Fibroblast of lung (primary cell): ENCODE data around the gene FOXL3. TPM values are rescaled to one million over a fixed set of nuclear protein-coding genes. Genes with fewer than 3 reads are reported as not detected.

Source experiments
- DNase-seq, 2 donors: peaks; one replicate each; pipeline versions ENCODE4 v3.0.0 to v3.0.0-alpha.2; 2010; ENCODE audit warnings: low read depth in 2 of 2
- H2AFZ ChIP-seq: 2 replicates; pipeline ENCODE4 v1.5.1; 2012; ENCODE audit warnings: low read length, control low read depth, inconsistent platforms
- H3K27ac ChIP-seq: 2 replicates; pipeline ENCODE4 v1.5.1; 2011; ENCODE audit warnings: low read length, control low read depth; ENCODE audit not compliant: insufficient read depth
- H3K27me3 ChIP-seq: 2 replicates; pipeline ENCODE4 v1.5.1; 2011; ENCODE audit warnings: mild to moderate bottlenecking, low read length; ENCODE audit not compliant: control insufficient read depth, insufficient read depth
- H3K36me3 ChIP-seq: 2 replicates; pipeline ENCODE4 v1.5.1; 2011; ENCODE audit warnings: low read length; ENCODE audit not compliant: control insufficient read depth, insufficient read depth
- H3K4me1 ChIP-seq: 2 replicates; pipeline ENCODE4 v1.5.1; 2011; ENCODE audit warnings: low read length; ENCODE audit not compliant: control insufficient read depth, insufficient read depth; ENCODE audit errors: extremely low read depth
- H3K4me2 ChIP-seq: 2 replicates; pipeline ENCODE4 v1.5.1; 2011; ENCODE audit warnings: low read length, control low read depth; ENCODE audit not compliant: insufficient read depth; ENCODE audit errors: extremely low read depth
- H3K4me3 ChIP-seq, 4 experiments: fragments of 200-600 bp in 1 of 4; sonication (generic) in 1 of 4; replicated peaks in 1 of 4; 2 replicates each; pipeline ENCODE4 v1.5.1; 2011 to 2016; ENCODE audit warnings: low read length in 4 of 4, low read depth in 3 of 4, mild to moderate bottlenecking in 3 of 4, control low read depth in 2 of 4, inconsistent platforms in 1 of 4, mixed read lengths in 1 of 4; ENCODE audit not compliant: insufficient read depth in 1 of 4; ENCODE audit errors: control extremely low read depth in 1 of 4
- H3K79me2 ChIP-seq: 2 replicates; pipeline ENCODE4 v1.5.1; 2012; ENCODE audit warnings: mild to moderate bottlenecking, low read length, inconsistent platforms; ENCODE audit not compliant: control insufficient read depth, insufficient read depth
- H3K9ac ChIP-seq: 2 replicates; pipeline ENCODE4 v1.5.1; 2011; ENCODE audit warnings: mild to moderate bottlenecking, low read length, control low read depth; ENCODE audit not compliant: insufficient read depth
- H3K9me3 ChIP-seq: 2 replicates; pipeline ENCODE4 v1.5.1; 2012; ENCODE audit warnings: low read depth, low read length; ENCODE audit not compliant: control insufficient read depth, insufficient read depth
- H4K20me1 ChIP-seq: 2 replicates; pipeline ENCODE4 v1.5.1; 2011; ENCODE audit warnings: low read length; ENCODE audit not compliant: control insufficient read depth, insufficient read depth; ENCODE audit errors: extremely low read depth
- EZH2 ChIP-seq: IDR thresholded peaks from 2 replicates; pipeline ENCODE4 v1.5.1; 2012; ENCODE audit warnings: low read length, control low read depth, mild to moderate bottlenecking; ENCODE audit errors: missing control alignments
- polyA plus RNA-seq, 2 donors: library from polyadenylated mRNA; depleted of rRNA in 1 of 2; stranded (reverse) in 1 of 2; unstranded in 1 of 2; fragments of >200 nt; gene quantifications; 2 replicates each; pipeline ENCODE4 v1.2.1, GENCODE V29; 2011 to 2012; ENCODE audit warnings: missing spikeins in 1 of 2
- total RNA-seq: library from RNA; depleted of rRNA; stranded (reverse); fragments of >200 nt; gene quantifications from 2 replicates; pipeline ENCODE4 v1.2.1, GENCODE V29; 2014
- TF ChIP-seq, protein P1 (sequence below), 2 donors: IDR thresholded peaks in 1 of 2; conservative IDR thresholded peaks in 1 of 2; 1 replicate in 1 of 2; 2 replicates in 1 of 2; pipeline ENCODE4 v1.5.1; 2011 to 2012; ENCODE audit warnings: low read length in 2 of 2, control low read depth in 1 of 2, inconsistent platforms in 1 of 2, low read depth in 1 of 2, mild to moderate bottlenecking in 1 of 2

Gene FOXL3
- total and polyA plus RNA-seq, 2 donors (not counting 1 experiment from before 2014, with no cell fraction given), result not detected

DNA sequence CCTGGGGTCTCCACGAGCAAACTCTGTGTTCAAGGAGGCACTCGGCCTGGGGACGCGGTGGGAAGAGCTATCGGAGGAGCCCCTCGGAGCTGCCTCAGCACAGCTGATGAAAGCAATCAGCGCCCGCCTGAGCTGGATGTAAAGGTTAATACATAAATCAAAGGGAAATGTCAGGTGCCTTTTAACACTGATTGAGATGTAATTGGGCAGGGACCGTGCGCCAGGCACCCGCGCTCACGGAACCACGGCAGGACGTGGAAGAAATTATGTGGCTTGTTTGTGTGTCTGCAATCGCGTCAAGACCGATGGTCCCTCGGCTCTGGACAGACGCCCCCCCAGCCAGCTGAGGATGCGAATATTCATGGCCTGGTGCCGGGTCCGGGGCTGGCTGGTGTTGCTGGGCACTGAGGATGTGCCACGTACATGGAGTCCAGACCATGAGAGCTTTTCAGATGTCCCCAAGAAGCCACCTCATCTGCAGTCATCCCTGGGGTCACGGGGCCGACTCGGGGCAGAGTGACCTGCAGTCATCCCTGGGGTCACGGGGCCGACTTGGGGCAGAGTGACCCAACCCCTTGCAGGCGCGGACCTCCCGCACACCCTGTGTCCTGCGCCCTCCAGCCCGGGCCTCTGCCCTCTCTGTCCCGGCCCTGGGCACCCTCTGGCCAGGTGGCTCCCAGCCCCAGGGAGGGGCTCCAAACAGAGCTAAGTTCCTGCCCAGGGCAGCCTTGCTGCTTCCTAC is 15.6 kb downstream of the FOXL3 start:
- Histone ChIP-seq H3K4me2 (no peak overlapping the region), H3K9ac (no peak overlapping the region), H3K36me3 (no peaks in the 10 kb centered on the region), H2AFZ (no peak overlapping the region), H4K20me1 (no peaks in the 10 kb centered on the region), H3K27ac (no peak overlapping the region), H3K4me1 (no peaks in the 10 kb centered on the region), H3K79me2 (no peaks in the 10 kb centered on the region), H3K9me3 (peaks cover 5% of the 10 kb centered on the region), H3K27me3 (no peaks in the 10 kb centered on the region), H3K4me3 (no peak overlapping the region)
- no peak for DNase-seq
- TF ChIP-seq, protein P1, sequence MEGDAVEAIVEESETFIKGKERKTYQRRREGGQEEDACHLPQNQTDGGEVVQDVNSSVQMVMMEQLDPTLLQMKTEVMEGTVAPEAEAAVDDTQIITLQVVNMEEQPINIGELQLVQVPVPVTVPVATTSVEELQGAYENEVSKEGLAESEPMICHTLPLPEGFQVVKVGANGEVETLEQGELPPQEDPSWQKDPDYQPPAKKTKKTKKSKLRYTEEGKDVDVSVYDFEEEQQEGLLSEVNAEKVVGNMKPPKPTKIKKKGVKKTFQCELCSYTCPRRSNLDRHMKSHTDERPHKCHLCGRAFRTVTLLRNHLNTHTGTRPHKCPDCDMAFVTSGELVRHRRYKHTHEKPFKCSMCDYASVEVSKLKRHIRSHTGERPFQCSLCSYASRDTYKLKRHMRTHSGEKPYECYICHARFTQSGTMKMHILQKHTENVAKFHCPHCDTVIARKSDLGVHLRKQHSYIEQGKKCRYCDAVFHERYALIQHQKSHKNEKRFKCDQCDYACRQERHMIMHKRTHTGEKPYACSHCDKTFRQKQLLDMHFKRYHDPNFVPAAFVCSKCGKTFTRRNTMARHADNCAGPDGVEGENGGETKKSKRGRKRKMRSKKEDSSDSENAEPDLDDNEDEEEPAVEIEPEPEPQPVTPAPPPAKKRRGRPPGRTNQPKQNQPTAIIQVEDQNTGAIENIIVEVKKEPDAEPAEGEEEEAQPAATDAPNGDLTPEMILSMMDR (conservative IDR thresholded peaks at IDR 0.05 in 1 of 2, IDR thresholded peaks at IDR 0.05 in 1 of 2; ENCODE audit: low read depth in 1 of 2, low read length in 2 of 2), result no peak
- TF ChIP-seq EZH2, result no peak

DNA sequence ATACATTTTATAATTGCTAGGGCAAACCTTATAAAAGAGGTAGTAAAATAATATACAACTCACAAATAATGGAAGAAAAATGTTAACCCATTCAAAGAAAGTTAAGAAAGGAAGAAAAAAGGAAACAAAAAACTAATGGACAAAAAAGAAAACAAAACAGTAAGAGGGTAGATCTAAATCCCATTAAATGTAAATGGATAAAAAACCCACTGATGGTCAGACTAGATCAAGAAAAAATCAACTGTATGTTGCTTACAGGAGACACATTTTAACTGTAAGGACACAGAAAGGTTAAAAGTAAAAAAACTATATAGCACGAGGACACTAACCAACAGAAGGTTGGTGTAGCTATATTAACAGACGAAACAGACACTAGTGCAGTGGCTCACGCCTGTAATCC is 18.0 kb downstream of the FOXL3 start:
- Histone ChIP-seq H3K27ac (no peak overlapping the region), H3K4me2 (no peak overlapping the region), H3K27me3 (peaks cover 2% of the 10 kb centered on the region), H2AFZ (no peak overlapping the region), H3K36me3 (no peaks in the 10 kb centered on the region), H3K4me1 (no peaks in the 10 kb centered on the region), H3K9ac (no peak overlapping the region), H3K4me3 (no peak overlapping the region), H3K9me3 (peaks cover 5% of the 10 kb centered on the region), H3K79me2 (no peaks in the 10 kb centered on the region), H4K20me1 (no peaks in the 10 kb centered on the region)
- no peak for TF ChIP-seq EZH2
- TF ChIP-seq, protein P1 (conservative IDR thresholded peaks at IDR 0.05 in 1 of 2, IDR thresholded peaks at IDR 0.05 in 1 of 2; ENCODE audit: low read depth in 1 of 2, low read length in 2 of 2), result no peak
- no peak for DNase-seq

DNA sequence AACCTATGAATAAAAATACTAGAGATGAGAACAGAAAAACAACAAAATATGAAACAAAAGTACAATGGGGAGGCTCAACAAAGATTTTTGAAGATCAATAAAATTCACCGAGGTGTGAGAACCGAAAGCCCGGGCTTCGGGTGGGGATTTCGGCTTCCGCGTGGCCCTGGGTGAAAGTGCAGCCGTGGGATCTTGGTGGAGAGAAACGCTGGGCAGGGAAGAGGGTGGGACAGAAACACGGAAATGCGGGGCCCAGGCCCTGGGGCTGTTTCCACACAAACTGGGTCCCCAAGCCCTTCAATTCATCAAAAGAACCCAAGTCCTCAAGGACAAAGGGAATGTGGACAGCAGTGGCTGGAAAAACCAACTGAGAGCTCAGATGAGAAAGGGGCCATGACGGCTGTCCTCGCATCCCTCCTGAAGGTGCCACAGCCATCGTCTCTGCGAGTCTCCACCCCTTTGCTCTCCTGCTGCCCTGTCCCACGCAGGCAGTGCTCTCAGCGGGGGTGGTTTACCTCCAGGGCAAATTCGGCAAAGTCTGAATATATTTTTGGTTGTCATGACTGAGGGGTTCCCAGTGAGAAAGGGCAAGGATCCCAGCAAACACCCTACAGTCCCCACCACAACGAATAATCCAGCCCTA is 19.7 kb downstream of the FOXL3 start:
- H3K9me3 ChIP-seq, result peaks cover 2% of the 10 kb centered on the region
- DNase-seq, result no peak
- H3K4me1 ChIP-seq, result no peaks in the 10 kb centered on the region
- H3K4me3 ChIP-seq, result no peak overlapping the region
- H3K36me3 ChIP-seq, result no peaks in the 10 kb centered on the region
- H3K4me2 ChIP-seq, result no peak overlapping the region
- H3K27ac ChIP-seq, result no peak overlapping the region
- H2AFZ ChIP-seq, result no peak overlapping the region
- no peaks in the 10 kb centered on the region for H4K20me1 ChIP-seq
- no peak overlapping the region for H3K9ac ChIP-seq
- no peaks in the 10 kb centered on the region for H3K79me2 ChIP-seq
- no peak for TF ChIP-seq EZH2
- TF ChIP-seq, protein P1 (conservative IDR thresholded peaks at IDR 0.05 in 1 of 2, IDR thresholded peaks at IDR 0.05 in 1 of 2; ENCODE audit: low read depth in 1 of 2, low read length in 2 of 2), result no peak
- H3K27me3 ChIP-seq, result peaks cover 2% of the 10 kb centered on the region
